Activated T-helper 2 cell treated with anti-CD3 and anti-CD28 coated beads, Interferon-gamma antibody, Interleukin-2, Interleukin-4, amounts not matched to agents 10 μg/mL and 5 μg/mL and 100 μg/mL, durations not matched to agents 14 hours and 24 hours and 36 hours (primary cell): ENCODE data around the gene GNA12. TPM values are rescaled to one million over a fixed set of nuclear protein-coding genes. Genes with fewer than 3 reads are reported as not detected.

Experiments used
- DNase-seq: peaks from one replicate; pipeline ENCODE4 v3.0.0; 2021; ENCODE audit warnings: low spot score
- H3K27ac Mint-ChIP-seq: one replicate; pipeline ENCODE4 v1.8.0; 2021; ENCODE audit warnings: mixed read lengths
- H3K27me3 Mint-ChIP-seq: one replicate; pipeline ENCODE4 v1.8.0; 2021; ENCODE audit warnings: low read depth, mixed read lengths
- H3K36me3 Mint-ChIP-seq: one replicate; pipeline ENCODE4 v1.8.0; 2021; ENCODE audit warnings: low read depth, mixed read lengths
- H3K4me1 Mint-ChIP-seq: one replicate; pipeline ENCODE4 v1.8.0; 2021; ENCODE audit warnings: low read depth, mixed read lengths
- H3K4me3 Mint-ChIP-seq: one replicate; pipeline ENCODE4 v1.8.0; 2021; ENCODE audit warnings: low read depth, mild to moderate bottlenecking, moderate library complexity, mixed read lengths
- H3K9me3 Mint-ChIP-seq: one replicate; pipeline ENCODE4 v1.8.0; 2021; ENCODE audit warnings: mixed read lengths
- intact Hi-C: fragments of 100-400 bp; cut with micrococcal nuclease; formaldehyde crosslinking; loops from one replicate; pipeline ENCODE4 v1.15.1; 2023
- total RNA-seq: library from RNA; stranded (reverse); gene quantifications from 2 replicates; pipeline ENCODE4 v1.2.3, GENCODE V29; 2022

The GNA12 gene
- total RNA-seq, 1 donor from 2014 or later: 40.9 TPM

DNA sequence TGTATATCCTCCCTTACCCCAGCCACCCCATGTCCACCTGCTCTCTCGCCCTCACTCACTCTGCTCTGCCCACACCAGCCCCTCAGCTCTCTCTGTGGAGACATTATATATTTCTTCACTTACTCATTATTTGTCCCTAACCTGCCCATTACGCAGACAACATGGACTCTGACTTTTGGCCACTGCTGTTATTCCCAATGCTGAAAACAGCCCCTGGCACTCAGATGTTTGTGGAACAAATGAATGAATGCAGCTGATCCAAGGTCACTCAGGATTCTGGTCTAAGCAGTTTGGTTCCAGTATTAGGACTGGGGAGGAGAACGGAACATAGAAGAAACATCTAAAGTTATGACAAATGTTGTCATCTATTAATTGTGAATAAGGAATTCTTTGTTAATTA lies 26.7 kb downstream of the GNA12 start:
- no peak overlapping the region for H3K4me3 Mint-ChIP-seq
- DNase-seq: no peak
- H3K27ac Mint-ChIP-seq: no peak overlapping the region
- intact Hi-C loops: no loop called here
- no peaks in the 10 kb centered on the region for H3K9me3 Mint-ChIP-seq
- peaks cover 27% of the 10 kb centered on the region for H3K4me1 Mint-ChIP-seq
- H3K36me3 Mint-ChIP-seq: peaks cover 5% of the 10 kb centered on the region
- no peaks in the 10 kb centered on the region for H3K27me3 Mint-ChIP-seq

- intact Hi-C loops: no loop called here
- DNase-seq: no peak
- H3K27me3 Mint-ChIP-seq: no peaks in the 10 kb centered on the region
- peaks cover 16% of the 10 kb centered on the region for H3K4me1 Mint-ChIP-seq
- H3K4me3 Mint-ChIP-seq: no peak overlapping the region
- H3K27ac Mint-ChIP-seq: no peak overlapping the region
- peaks cover 5% of the 10 kb centered on the region for H3K36me3 Mint-ChIP-seq
- no peaks in the 10 kb centered on the region for H3K9me3 Mint-ChIP-seq
Observed at GRCh38 chr7:2815875-2816245, 28.2 kb downstream of the GNA12 start.

- Mint-ChIP-seq H3K27me3 (no peaks in the 10 kb centered on the region), H3K4me3 (no peak overlapping the region), H3K36me3 (peaks cover 5% of the 10 kb centered on the region), H3K4me1 (peaks cover 17% of the 10 kb centered on the region), H3K9me3 (no peaks in the 10 kb centered on the region), H3K27ac (no peak overlapping the region)
- intact Hi-C loops: no loop called here
- DNase-seq: no peak
Observed at GRCh38 chr7:2814946-2815874, 28.9 kb downstream of the GNA12 start.

DNA sequence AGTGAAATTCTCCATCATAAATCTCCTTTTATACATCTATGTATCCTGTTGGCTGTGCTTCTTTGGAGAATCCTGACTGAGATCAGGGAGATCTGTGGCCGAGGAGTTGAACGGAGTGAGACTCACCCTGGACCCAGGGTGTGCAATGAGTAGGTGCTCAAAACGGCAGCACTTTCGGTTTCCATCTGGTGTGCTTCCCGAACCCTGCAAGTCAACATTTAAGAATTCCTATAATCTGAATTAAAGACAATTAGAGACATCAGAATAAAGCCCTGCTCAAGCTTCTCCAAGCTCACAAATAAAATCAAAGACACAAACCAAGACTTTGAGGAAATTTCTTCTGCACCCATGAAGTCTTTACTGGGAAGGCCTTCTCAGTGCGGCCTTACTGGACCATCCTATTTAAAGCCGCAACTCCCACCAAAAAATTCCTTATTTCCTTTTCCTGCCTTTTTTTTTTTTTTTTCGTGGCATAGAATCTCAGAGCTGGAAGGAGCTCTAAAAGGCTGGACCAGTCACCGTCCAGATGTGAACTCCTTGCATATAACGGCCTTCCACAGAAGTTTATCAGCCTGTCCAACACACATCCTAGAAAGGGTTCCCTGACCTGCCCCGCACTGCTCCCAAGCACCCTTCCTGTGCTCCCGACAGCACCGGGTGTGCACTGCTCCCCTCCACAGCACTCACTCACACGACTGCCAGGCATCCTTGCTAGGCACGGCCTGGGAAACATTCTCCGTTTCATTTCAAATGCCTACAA lies 29.7 kb downstream of the GNA12 start:
- Mint-ChIP-seq H3K36me3 (peaks cover 5% of the 10 kb centered on the region), H3K27me3 (no peaks in the 10 kb centered on the region), H3K27ac (no peak overlapping the region), H3K4me3 (no peak overlapping the region), H3K4me1 (peaks cover 11% of the 10 kb centered on the region), H3K9me3 (no peaks in the 10 kb centered on the region)
- intact Hi-C loops: no loop called here
- no peak for DNase-seq

DNA sequence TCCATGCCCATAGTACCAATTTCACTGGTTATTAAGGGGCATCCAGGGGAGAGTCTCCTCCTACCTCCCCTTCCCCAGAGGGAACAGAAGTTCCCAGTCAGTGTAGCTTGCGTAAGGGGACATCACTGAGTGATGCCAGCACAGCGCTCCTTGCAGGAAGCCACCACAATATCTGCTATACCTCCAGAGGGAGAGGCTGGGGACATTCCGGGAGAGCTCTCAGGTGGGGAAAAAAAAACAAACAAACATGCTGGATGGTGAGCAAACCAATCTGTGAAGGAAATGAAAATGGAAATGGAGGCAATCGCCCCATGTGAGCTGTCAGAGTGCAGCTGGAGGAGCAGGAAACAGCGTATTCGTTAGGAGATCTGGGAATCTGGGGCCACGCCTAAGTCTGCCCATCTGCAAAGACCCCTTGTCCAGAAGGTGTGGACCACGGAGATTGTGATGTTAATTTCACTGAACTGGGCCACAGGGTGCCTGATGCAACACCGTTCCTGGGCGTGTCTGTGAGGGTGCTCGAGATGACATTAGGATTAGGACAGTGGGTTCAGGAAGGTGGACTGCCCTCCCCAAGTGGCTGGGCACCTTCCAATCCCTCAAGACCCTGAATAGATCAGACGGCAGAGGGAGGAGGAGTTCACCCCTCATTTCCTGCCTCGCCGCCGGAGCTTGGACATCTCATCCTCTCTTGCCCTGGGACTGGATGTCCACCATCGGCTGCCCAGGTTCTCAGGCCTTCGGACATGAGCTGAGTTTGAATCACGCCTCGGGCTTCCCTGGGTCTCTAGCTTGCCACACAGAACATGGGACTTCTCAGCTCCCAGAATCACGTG lies 30.5 kb downstream of the GNA12 start:
- Mint-ChIP-seq H3K4me1 (peaks cover 9% of the 10 kb centered on the region), H3K36me3 (peaks cover 5% of the 10 kb centered on the region), H3K27ac (no peak overlapping the region), H3K4me3 (no peak overlapping the region), H3K9me3 (no peaks in the 10 kb centered on the region), H3K27me3 (no peaks in the 10 kb centered on the region)
- intact Hi-C loops: no loop called here
- DNase-seq: no peak

GRCh38 chr7:2812831-2813230 lies 31.3 kb downstream of the GNA12 start:
- Mint-ChIP-seq H3K4me3 (no peak overlapping the region), H3K27ac (no peak overlapping the region)

DNA sequence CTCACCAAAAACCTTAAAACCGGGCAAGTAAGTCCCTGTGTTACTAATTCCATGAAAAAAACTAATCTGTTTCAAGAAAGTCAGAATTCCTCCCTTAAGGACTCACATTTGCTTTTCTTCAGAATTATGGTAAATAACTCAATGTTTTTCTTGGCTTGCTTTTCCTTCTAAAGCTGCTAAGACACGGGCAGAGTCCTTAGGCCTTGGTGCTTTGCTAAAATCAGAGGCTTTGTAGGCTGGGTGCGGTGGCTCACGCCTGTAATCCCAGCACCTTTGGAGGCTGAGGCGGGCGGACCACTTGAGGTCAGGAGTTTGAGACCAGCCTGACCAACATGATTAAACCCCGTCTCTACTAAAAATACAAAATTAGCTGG lies 32.0 kb downstream of the GNA12 start:
- intact Hi-C loops: no loop called here
- Mint-ChIP-seq H3K36me3 (peaks cover 5% of the 10 kb centered on the region), H3K9me3 (no peaks in the 10 kb centered on the region), H3K4me1 (peaks cover 14% of the 10 kb centered on the region), H3K27ac (no peak overlapping the region), H3K27me3 (no peaks in the 10 kb centered on the region), H3K4me3 (no peak overlapping the region)
- no peak for DNase-seq

More at GRCh38 chr7:2812831-2813230, 31.3 kb downstream of the GNA12 start:
- intact Hi-C loops: no loop called here
- peaks cover 14% of the 10 kb centered on the region for H3K4me1 Mint-ChIP-seq
- peaks cover 5% of the 10 kb centered on the region for H3K36me3 Mint-ChIP-seq
- no peak for DNase-seq
- no peaks in the 10 kb centered on the region for H3K27me3 Mint-ChIP-seq
- H3K9me3 Mint-ChIP-seq: no peaks in the 10 kb centered on the region

DNA sequence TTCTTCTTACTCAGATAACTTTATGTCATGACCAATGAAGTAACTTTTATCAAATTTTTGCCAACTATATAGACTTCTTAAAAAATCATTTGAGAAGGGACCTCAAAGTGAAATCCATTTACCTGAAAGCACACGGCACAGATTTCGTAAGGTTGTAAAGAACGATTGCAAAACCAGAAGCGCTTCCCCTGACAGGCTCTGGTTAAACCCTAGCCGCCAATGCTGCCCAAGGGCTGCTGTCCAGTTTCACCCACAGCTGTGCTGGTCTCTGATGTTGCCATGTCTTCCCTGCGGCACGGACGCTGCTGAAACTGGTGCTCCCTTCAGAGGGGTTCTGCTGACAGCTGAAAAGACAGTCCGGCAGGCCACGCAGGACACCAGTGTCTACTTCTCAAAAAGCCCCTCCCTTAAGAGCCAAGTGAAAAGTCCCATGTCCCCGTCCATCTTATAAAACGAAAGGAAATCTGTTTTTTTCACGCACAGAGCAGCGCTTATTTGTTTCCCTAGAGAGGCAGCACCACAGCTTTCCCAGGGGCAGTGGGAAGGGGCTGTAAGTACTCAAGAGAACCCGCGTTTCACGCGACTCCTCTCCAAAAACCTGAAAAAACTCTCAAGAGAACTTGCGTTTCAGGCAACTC lies 32.5 kb downstream of the GNA12 start:
- Mint-ChIP-seq H3K36me3 (peaks cover 5% of the 10 kb centered on the region), H3K27me3 (no peaks in the 10 kb centered on the region), H3K4me1 (peaks cover 14% of the 10 kb centered on the region), H3K27ac (no peak overlapping the region), H3K9me3 (no peaks in the 10 kb centered on the region), H3K4me3 (no peak overlapping the region)
- intact Hi-C loops: no loop called here
- DNase-seq: no peak

GRCh38 chr7:2810682-2811415 lies 33.3 kb downstream of the GNA12 start:
- Mint-ChIP-seq H3K27ac (no peak overlapping the region), H3K4me1 (peaks cover 14% of the 10 kb centered on the region), H3K36me3 (peaks cover 5% of the 10 kb centered on the region), H3K9me3 (no peaks in the 10 kb centered on the region), H3K27me3 (no peaks in the 10 kb centered on the region), H3K4me3 (no peak overlapping the region)
- intact Hi-C loops: no loop called here
- no peak for DNase-seq

GRCh38 chr7:2809903-2810625 lies 34.0 kb downstream of the GNA12 start:
- Mint-ChIP-seq H3K9me3 (no peaks in the 10 kb centered on the region), H3K27ac (no peak overlapping the region), H3K4me3 (no peak overlapping the region), H3K36me3 (peaks cover 5% of the 10 kb centered on the region), H3K27me3 (no peaks in the 10 kb centered on the region), H3K4me1 (peaks cover 14% of the 10 kb centered on the region)
- no peak for DNase-seq
- intact Hi-C loops: no loop called here

- Mint-ChIP-seq H3K36me3 (peaks cover 5% of the 10 kb centered on the region), H3K4me1 (peaks cover 14% of the 10 kb centered on the region), H3K9me3 (no peaks in the 10 kb centered on the region), H3K27me3 (no peaks in the 10 kb centered on the region), H3K27ac (no peak overlapping the region), H3K4me3 (no peak overlapping the region)
- intact Hi-C loops: no loop called here
- no peak for DNase-seq
Observed at GRCh38 chr7:2808891-2809665, 35.0 kb downstream of the GNA12 start.
